Measurements from ENCODE around the gene CHRNA4.

The CHRNA4 gene

DNA sequence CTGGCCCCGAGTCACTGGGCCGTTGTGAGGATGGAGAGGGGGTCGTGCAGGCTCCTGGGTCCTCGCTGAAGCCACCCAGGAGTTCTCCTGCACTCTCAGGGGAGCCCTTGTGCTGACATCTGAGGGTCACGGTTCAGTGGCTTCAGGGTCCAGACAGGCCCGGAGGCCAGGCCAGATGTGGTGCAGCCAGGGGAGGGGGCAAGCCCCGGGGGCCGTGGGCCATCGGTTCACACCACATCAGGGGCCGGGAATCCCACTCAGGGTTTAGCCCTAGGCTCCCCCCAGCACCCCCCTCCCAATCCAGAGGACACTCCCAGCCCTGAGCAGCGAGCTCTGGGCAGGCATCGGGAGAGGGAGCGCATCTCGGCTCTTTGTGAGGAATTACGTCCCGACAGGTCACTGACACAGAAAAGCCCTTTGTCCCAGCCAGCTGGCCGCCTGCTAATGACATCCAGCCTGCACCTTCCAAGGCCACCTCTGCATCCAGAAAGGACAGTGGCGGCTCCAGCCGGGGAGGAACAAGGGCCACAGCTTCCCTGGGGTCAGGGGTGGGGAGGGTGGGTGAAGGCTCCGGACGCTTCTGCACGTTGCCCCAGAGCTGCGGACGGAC lies 6.4 kb upstream of the CHRNA4 start:
- Histone ChIP-seq H3K36me3 (replicated peaks in 1 of 2; ENCODE audit: control insufficient read depth in 2 of 2, insufficient read depth in 2 of 2, low read length in 2 of 2) (no peaks in the 10 kb centered on the region), H3K18ac (ENCODE audit: low read length) (peak overlapping the region; percentile 74), H3K4me3 (ENCODE audit: low read length in 2 of 2) (no peak overlapping the region), H3K14ac (ENCODE audit: low read length) (no peak overlapping the region), H3K79me1 (ENCODE audit: low read depth, low read length) (peaks cover 2% of the 10 kb centered on the region), H2BK12ac (ENCODE audit: low read length) (no peak overlapping the region), H2BK120ac (ENCODE audit: low read depth, low read length) (no peak overlapping the region), H3K27me3 (ENCODE audit: control insufficient read depth in 3 of 3, insufficient read depth in 3 of 3, low read depth in 1 of 3, low read length in 3 of 3) (peaks cover 0 to 56% (median 6%) of the 10 kb centered on the region in 3 experiments), H2AFZ (ENCODE audit: low read length) (no peak overlapping the region), H2BK5ac (ENCODE audit: low read length) (peak overlapping the region; percentile 84), H2BK15ac (ENCODE audit: low read length) (no peak overlapping the region), H3K4ac (ENCODE audit: low read length) (no peak overlapping the region), H3K27ac (replicated peaks; ENCODE audit: low read length) (no peak overlapping the region), H2AK5ac (ENCODE audit: low read depth, low read length) (peak overlapping the region; percentile 81), H3K4me2 (ENCODE audit: insufficient read depth, low read length, poor library complexity, severe bottlenecking) (no peak overlapping the region), H3K23ac (ENCODE audit: low read depth, low read length, poor library complexity) (peak overlapping the region; percentile 3), H3K4me1 (ENCODE audit: control insufficient read depth in 2 of 2, insufficient read depth in 1 of 2, low read depth in 1 of 2, low read length in 2 of 2) (peaks cover 21 to 37% of the 10 kb centered on the region in 2 donors), H4K91ac (ENCODE audit: low read depth, low read length, poor library complexity) (no peak overlapping the region), H3K9ac (ENCODE audit: low read depth, low read length, poor library complexity) (no peak overlapping the region), H4K8ac (ENCODE audit: low read depth, low read length) (no peak overlapping the region), H3K9me3 (replicated peaks in 1 of 2; ENCODE audit: control insufficient read depth in 2 of 2, insufficient read depth in 1 of 2, low read depth in 1 of 2, low read length in 2 of 2) (no peaks in the 10 kb centered on the region)
- WGBS, 2 donors (ENCODE audit: extremely low coverage in 2 of 2, insufficient read length in 2 of 2, insufficient replicate concordance in 1 of 2) = no CpG with 5 or more reads among the region's 24 CpGs
- DNase-seq (ENCODE audit: low spot score) = no peak

DNA sequence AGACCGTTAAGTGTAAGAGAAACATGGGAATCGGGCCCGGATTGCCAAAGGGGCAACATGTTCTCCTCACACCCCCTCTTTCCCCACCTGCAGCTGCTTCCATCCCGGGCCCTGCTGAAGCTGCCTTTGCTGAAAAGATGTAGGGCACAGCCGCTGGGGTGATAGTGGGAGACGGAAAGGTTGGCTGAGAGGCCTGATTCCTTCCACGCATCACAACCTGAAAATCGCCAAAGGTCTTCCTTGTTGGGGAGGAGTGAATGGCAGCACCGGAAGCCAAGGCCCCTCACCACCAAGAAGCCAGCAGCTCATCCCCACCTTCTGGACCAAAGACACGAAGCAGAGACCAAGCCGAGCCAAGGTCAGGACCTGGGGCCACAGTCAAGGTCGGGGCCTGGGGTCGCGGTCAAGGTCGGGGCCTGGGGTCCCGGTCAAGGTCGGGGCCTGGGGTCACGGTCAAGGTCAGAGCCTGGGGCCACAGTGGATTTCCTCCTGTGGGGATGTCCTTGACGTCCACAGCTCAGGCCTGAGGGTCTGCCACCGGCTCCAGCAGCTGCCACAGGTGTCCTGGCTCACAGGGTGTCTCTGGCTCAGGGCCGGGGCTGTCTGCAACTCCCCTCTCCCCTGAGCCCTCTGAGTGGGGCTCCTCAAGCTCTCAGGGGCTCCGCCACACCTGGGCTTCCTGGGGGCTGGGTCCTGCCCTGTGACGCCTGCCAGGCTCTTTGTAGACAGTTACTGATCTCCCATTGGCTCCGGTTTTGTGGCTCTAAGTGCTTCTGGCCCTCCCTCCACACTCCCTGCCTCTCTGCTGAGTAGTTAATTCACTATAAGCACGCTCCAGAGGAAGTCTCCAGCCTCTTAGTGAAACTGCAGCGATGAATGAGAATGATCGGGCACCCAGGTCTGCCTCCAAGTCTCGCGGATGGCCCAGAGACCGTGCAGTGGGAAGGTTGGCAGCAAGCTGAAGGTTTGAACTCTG lies 5.5 kb upstream of the CHRNA4 start:
- no peaks in the 10 kb centered on the region for H3K36me3 ChIP-seq (replicated peaks in 1 of 2; ENCODE audit: control insufficient read depth in 2 of 2, insufficient read depth in 2 of 2, low read length in 2 of 2)
- H3K18ac ChIP-seq (ENCODE audit: low read length) = peak overlapping the region; percentile 74
- peak overlapping the region; percentile 81 for H2AK5ac ChIP-seq (ENCODE audit: low read depth, low read length)
- peaks cover 2% of the 10 kb centered on the region for H3K79me1 ChIP-seq (ENCODE audit: low read depth, low read length)
- peak overlapping the region; percentile 66 for H2BK5ac ChIP-seq (ENCODE audit: low read length)
- H3K14ac ChIP-seq (ENCODE audit: low read length) = no peak overlapping the region
- no peak overlapping the region for H2BK120ac ChIP-seq (ENCODE audit: low read depth, low read length)
- peak overlapping the region; percentile 37 for H3K9ac ChIP-seq (ENCODE audit: low read depth, low read length, poor library complexity)
- no peak overlapping the region for H4K8ac ChIP-seq (ENCODE audit: low read depth, low read length)
- H3K4me1 ChIP-seq (ENCODE audit: control insufficient read depth in 2 of 2, insufficient read depth in 1 of 2, low read depth in 1 of 2, low read length in 2 of 2) = peaks cover 29 to 40% of the 10 kb centered on the region in 2 donors
- H2AFZ ChIP-seq (ENCODE audit: low read length) = no peak overlapping the region
- WGBS, 2 donors (ENCODE audit: extremely low coverage in 2 of 2, insufficient read length in 2 of 2, insufficient replicate concordance in 1 of 2) = no CpG with 5 or more reads among the region's 30 CpGs
- peaks cover 0 to 62% (median 15%) of the 10 kb centered on the region in 3 experiments for H3K27me3 ChIP-seq (ENCODE audit: control insufficient read depth in 3 of 3, insufficient read depth in 3 of 3, low read depth in 1 of 3, low read length in 3 of 3)
- no peak overlapping the region for H3K4me2 ChIP-seq (ENCODE audit: insufficient read depth, low read length, poor library complexity, severe bottlenecking)
- DNase-seq (ENCODE audit: low spot score) = no peak
- no peak overlapping the region for H3K4ac ChIP-seq (ENCODE audit: low read length)
- no peaks in the 10 kb centered on the region for H3K9me3 ChIP-seq (replicated peaks in 1 of 2; ENCODE audit: control insufficient read depth in 2 of 2, insufficient read depth in 1 of 2, low read depth in 1 of 2, low read length in 2 of 2)
- H3K23ac ChIP-seq (ENCODE audit: low read depth, low read length, poor library complexity) = peak overlapping the region; percentile 3
- H2BK12ac ChIP-seq (ENCODE audit: low read length) = no peak overlapping the region
- no peak overlapping the region for H3K4me3 ChIP-seq (ENCODE audit: low read length in 2 of 2)
- no peak overlapping the region for H3K27ac ChIP-seq (replicated peaks; ENCODE audit: low read length)
- H4K91ac ChIP-seq (ENCODE audit: low read depth, low read length, poor library complexity) = no peak overlapping the region
- no peak overlapping the region for H2BK15ac ChIP-seq (ENCODE audit: low read length)

GRCh38 chr20:63365601-63366389 lies 4.6 kb upstream of the CHRNA4 start:
- H2BK120ac ChIP-seq (ENCODE audit: low read depth, low read length) = no peak overlapping the region
- H2AK5ac ChIP-seq (ENCODE audit: low read depth, low read length) = peak overlapping the region; percentile 95
- no peak overlapping the region for H3K14ac ChIP-seq (ENCODE audit: low read length)
- H3K18ac ChIP-seq (ENCODE audit: low read length) = no peak overlapping the region
- no peak overlapping the region for H3K27ac ChIP-seq (replicated peaks; ENCODE audit: low read length)
- H3K4me2 ChIP-seq (ENCODE audit: insufficient read depth, low read length, poor library complexity, severe bottlenecking) = no peak overlapping the region
- DNase-seq (ENCODE audit: low spot score) = no peak
- no peak overlapping the region for H3K4ac ChIP-seq (ENCODE audit: low read length)
- no peak overlapping the region for H4K91ac ChIP-seq (ENCODE audit: low read depth, low read length, poor library complexity)
- H3K79me1 ChIP-seq (ENCODE audit: low read depth, low read length) = peaks cover 2% of the 10 kb centered on the region
- peaks cover 0 to 65% (median 22%) of the 10 kb centered on the region in 3 experiments for H3K27me3 ChIP-seq (ENCODE audit: control insufficient read depth in 3 of 3, insufficient read depth in 3 of 3, low read depth in 1 of 3, low read length in 3 of 3)
- H3K36me3 ChIP-seq (replicated peaks in 1 of 2; ENCODE audit: control insufficient read depth in 2 of 2, insufficient read depth in 2 of 2, low read length in 2 of 2) = no peaks in the 10 kb centered on the region
- peaks cover 29 to 41% of the 10 kb centered on the region in 2 donors for H3K4me1 ChIP-seq (ENCODE audit: control insufficient read depth in 2 of 2, insufficient read depth in 1 of 2, low read depth in 1 of 2, low read length in 2 of 2)
- no peak overlapping the region for H2AFZ ChIP-seq (ENCODE audit: low read length)
- no peak overlapping the region for H2BK12ac ChIP-seq (ENCODE audit: low read length)
- H3K23ac ChIP-seq (ENCODE audit: low read depth, low read length, poor library complexity) = no peak overlapping the region
- H4K8ac ChIP-seq (ENCODE audit: low read depth, low read length) = no peak overlapping the region
- H2BK15ac ChIP-seq (ENCODE audit: low read length) = no peak overlapping the region
- no peak overlapping the region for H3K4me3 ChIP-seq (ENCODE audit: low read length in 2 of 2)
- no peak overlapping the region for H2BK5ac ChIP-seq (ENCODE audit: low read length)
- no CpG with 5 or more reads among the region's 22 CpGs for WGBS, 2 donors (ENCODE audit: extremely low coverage in 2 of 2, insufficient read length in 2 of 2, insufficient replicate concordance in 1 of 2)
- peak overlapping the region; percentile 44 for H3K9ac ChIP-seq (ENCODE audit: low read depth, low read length, poor library complexity)
- H3K9me3 ChIP-seq (replicated peaks in 1 of 2; ENCODE audit: control insufficient read depth in 2 of 2, insufficient read depth in 1 of 2, low read depth in 1 of 2, low read length in 2 of 2) = no peaks in the 10 kb centered on the region
